Activated CD4-positive, alpha-beta T cell treated with anti-CD3 and anti-CD28 coated beads for 4 hours (primary cell): Measurements from ENCODE around the gene MAPK8.
"Not testable (repeated sequence)": the region's sequence is repeated elsewhere in the genome, so short reads cannot be mapped to it uniquely, and the experiment has no call there.

Experiments used
- DNase-seq, 2 donors: peaks; one replicate each; pipeline ENCODE4 v3.0.0-alpha.2; 2020

The MAPK8 gene

GRCh38 chr10:48389846-48390557 lies 83.5 kb downstream of the MAPK8 start:
- DNase-seq, result no peak

- DNase-seq, result no peak
These were observed 84.0 kb downstream of the MAPK8 start for GRCh38 chr10:48390558-48390871.

GRCh38 chr10:48390933-48391845 lies 84.7 kb downstream of the MAPK8 start:
- DNase-seq, result no peak

- DNase-seq, result no peak
These were observed 85.5 kb downstream of the MAPK8 start for GRCh38 chr10:48391994-48392393.

DNA sequence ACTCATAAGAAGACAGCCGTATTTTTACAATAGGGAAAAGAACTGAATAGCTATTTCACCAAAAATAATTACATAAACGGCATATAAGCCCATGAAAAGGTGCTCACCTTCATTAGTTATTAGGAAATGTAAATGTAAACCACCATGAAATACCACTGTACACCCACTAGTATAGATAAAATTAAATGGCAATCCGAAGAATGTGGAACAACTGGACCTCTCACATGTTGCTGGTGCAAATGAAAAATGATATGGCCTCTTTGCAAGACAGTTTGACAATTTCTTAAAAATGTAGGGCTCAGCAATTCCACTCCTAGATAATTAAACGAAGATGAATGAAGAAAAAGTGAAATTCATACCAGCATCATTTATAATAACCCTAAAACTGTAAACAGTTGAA lies 91.8 kb downstream of the MAPK8 start:
- no peak for DNase-seq

DNA sequence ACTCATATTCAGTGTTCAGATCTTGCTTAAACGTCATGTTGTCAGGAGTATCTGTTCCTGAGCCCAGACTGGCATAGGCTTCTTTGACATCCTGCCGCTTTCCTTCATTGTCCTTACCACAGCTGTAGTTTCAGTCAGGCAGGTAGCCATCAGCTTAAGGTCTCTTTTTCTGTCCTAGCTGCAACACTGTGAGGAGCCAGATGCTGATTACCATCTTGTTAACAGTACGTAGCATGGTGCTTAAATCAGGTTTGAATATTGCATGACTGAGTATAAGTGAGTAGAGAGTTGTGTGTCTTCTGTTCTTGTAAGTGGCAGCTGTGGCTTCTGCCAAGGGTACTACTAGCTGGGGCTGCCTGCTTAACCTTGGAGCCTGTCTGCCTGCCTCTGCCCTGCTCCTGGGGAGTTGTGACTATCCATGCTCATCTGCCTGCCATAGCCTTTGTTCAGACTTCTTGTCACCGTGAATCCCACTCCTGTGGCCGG lies 92.6 kb downstream of the MAPK8 start:
- DNase-seq, result no peak

- no peak for DNase-seq
These were observed 93.1 kb downstream of the MAPK8 start for GRCh38 chr10:48399551-48399950.

GRCh38 chr10:48400129-48400849 lies 93.8 kb downstream of the MAPK8 start:
- DNase-seq, result no peak

DNA sequence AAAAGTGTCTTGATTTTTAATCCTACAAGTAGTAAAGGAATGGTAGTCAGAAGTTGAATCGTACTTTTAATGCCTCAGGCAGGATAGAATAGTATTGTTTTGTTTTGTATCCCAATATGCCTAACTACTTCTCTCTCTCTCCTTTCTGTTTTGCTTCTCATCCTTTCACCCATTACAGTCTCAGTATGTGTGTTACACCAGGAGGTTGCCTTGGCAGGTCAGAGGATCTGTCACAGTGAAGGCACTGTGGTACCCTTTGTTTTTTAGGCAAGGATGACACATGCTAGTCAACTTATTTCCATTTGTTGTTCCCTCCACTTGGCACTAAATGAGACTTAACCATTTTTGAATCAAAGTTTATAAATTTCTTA lies 94.4 kb downstream of the MAPK8 start:
- DNase-seq, result no peak

- DNase-seq, result no peak
These were observed 98.2 kb downstream of the MAPK8 start for GRCh38 chr10:48404646-48405045.

DNA sequence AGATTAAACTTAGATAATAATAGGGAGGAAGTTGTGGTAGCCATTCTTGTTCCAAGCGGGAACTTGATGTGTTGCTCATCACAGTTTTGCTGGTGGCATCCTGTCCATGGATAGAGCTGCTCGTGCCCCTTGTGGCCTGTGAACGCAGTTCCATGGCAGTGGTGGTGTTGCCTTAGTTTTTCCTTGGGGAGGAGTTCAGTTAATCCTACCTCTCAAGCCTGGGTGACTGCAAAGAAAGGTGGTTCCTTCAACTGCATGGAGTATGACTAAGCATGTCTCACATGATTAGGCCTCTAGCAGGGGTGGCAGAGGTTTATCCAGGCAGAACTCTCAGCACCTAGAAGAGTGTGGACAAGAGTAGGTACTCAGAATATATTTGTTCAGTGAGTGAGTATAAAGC lies 99.7 kb downstream of the MAPK8 start:
- DNase-seq, result no peak

DNA sequence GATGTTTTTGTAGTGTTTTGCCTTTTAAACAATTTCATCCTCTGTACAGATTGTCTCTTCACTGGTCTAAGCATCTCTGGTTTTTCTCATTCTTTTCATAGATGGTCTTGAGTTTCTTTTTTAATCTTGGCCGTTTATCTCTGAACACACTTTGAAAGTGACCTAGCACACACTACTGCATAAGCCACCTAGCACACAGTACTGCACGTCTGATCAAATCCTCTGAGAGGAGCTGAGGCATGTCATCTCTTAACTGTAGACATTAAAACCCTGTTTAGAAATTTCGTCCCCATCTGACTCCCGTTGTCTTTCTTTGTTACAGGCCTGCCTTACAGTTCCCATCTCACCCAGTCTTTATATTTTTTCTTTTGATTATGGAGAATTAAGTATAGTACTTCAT lies 100.2 kb downstream of the MAPK8 start:
- DNase-seq, result no peak

DNA sequence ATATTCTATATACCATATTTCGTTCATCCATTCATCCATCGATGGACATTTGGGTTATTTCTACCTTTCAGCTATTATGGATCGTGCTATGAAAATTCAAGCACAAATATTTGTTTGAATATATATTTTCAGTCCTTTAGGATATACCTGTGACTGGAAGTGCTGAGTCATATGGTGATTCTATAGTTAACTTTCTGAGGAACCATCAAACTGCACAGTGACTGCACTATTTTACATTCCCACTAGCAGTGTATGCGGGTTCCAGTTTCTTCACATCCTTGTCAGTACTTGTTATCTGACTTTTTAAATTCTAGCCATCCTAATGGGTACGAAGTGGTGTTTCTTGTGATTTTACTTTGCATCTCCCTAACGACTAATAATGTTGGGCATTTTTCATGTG lies 104.0 kb downstream of the MAPK8 start:
- DNase-seq, result no peak

DNA sequence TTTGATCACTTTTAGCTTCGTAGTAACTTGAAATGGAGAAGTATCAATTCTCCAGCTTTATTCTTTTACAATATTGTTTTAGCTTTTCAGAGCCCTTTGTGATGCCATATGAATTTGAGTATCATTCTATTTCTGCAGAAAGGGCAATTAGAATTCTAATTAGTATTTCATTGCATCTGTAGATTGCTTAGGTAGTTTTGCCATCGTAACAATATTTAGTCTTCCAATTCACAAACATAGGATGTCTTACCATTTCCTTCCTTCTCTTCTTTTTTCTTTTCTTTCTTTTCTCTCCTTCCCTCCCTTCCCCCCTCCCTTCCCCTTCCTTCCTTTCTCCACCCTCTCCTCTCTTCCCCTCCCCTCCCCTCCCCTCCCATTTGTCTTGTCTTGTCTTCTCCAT lies 105.0 kb downstream of the MAPK8 start:
- DNase-seq, result no peak

DNA sequence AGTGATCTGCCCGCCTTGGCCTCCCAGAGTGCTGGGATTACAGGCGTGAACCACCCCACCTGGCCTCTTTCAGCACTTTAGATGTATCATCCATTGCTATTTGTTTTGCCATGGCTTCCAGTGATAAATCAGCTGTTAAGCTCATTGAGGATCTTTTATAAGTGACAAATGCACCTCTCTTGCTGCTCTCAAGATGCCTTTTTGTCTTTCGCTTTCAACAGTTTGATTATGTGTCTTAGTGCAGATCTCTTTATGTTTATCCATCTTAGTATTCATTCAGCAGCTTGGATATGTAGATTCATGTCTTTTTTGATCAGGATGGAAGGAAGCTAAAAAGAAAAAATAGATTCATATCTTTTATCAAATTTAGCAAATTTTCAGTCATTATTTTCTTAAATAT lies 105.6 kb downstream of the MAPK8 start:
- DNase-seq, result no peak

DNA sequence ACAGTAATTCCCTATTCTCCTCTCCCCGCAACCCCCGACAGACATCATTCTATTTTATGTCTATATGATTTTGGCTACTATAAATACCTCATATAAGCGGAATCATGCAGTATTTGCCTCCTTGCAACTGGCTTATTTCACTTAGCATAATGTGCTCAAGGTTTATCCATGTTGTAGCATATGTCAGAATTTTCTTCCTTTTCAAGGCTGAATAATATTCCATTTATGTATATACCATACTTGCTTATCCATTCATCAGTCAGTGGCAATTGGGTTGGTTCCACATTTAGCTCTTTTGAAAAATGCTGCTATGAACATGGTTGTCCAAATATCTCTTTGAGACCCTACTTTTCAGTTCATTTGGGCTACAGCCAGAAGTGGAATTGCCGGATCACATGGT lies 106.5 kb downstream of the MAPK8 start:
- no peak for DNase-seq

DNA sequence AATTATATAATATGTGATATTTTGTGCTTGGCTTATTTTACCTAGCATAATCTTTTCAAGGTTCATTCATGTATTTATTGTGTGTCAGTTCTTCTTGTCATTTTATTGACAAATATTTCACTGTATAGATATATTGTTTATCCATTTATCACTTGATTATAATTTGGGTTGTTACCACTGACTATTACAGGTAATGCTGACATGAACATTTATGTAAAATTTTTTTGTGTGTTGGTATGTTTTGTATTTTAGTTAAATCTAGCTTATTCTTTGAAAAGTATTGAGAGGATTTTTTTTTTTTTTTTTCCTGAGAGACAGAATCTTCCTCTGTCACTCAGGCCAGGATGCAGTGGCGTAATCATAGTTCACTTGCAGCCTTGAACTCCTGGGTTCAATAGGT lies 107.7 kb downstream of the MAPK8 start:
- no peak for DNase-seq

GRCh38 chr10:48414778-48415177 lies 108.3 kb downstream of the MAPK8 start:
- no peak for DNase-seq

GRCh38 chr10:48416584-48417232 lies 110.2 kb downstream of the MAPK8 start:
- DNase-seq, result no peak

GRCh38 chr10:48417374-48417773 lies 110.9 kb downstream of the MAPK8 start:
- DNase-seq, result no peak

DNA sequence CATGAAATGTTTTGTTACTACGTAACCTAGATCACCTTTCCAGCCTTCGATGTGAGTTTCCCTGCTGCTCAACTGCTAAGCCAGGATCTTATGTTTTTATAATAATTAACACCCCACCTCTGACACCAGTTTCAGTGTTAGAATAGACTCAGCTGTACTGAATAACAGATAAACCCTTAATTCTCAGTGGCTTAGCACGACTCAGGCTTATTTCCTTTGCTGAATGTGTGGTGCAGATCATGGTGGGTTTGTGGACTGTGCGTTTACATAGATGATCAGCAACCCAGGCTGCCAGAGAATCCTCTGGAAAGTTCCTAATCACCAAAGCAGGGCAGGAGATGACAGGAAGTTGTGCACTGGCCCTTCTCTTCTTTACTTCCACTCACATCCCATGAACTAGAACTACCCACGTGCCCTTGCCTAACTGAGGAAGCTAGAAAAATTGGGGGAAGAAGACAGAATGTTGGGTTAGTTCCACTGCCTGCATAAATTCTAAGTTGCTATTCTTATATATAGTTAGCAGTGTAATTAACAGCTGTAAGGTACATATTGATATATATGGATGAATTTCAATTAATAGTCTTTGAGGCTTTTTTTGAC lies 111.8 kb downstream of the MAPK8 start:
- no peak for DNase-seq

GRCh38 chr10:48419714-48420113 lies 113.2 kb downstream of the MAPK8 start:
- no peak for DNase-seq

- DNase-seq, result not testable (repeated sequence)
These were observed 115.4 kb downstream of the MAPK8 start for GRCh38 chr10:48421862-48422261.
